IgD-negative memory B cell (primary cell): ENCODE measurements around the gene UNC45B. TPM values are rescaled to one million over a fixed set of nuclear protein-coding genes. Genes with fewer than 3 reads are reported as not detected.
"Not testable (repeated sequence)": the region's sequence is repeated elsewhere in the genome, so short reads cannot be mapped to it uniquely, and the experiment has no call there.

ENCODE experiments used
- H3K27ac Mint-ChIP-seq, 3 donors: one replicate each; pipeline ENCODE4 v1.8.0; 2020 to 2022; ENCODE audit warnings: mild to moderate bottlenecking in 3 of 3, mixed read lengths in 3 of 3, moderate library complexity in 1 of 3
- H3K27me3 Mint-ChIP-seq: one replicate; pipeline ENCODE4 v1.8.0; 2021; ENCODE audit warnings: mixed read lengths
- H3K36me3 Mint-ChIP-seq: one replicate; pipeline ENCODE4 v1.8.0; 2020; ENCODE audit warnings: mild to moderate bottlenecking, mixed read lengths
- H3K4me1 Mint-ChIP-seq, 3 donors: one replicate each; pipeline ENCODE4 v1.8.0; 2020 to 2022; ENCODE audit warnings: mixed read lengths in 3 of 3, mild to moderate bottlenecking in 1 of 3
- H3K4me3 Mint-ChIP-seq, 4 donors: one replicate each; pipeline ENCODE4 v1.8.0; 2020 to 2022; ENCODE audit warnings: mild to moderate bottlenecking in 4 of 4, mixed read lengths in 4 of 4, moderate library complexity in 3 of 4
- H3K9me3 Mint-ChIP-seq, 3 donors: one replicate each; pipeline ENCODE4 v1.8.0; 2020 to 2021; ENCODE audit warnings: mixed read lengths in 3 of 3, mild to moderate bottlenecking in 1 of 3
- polyA plus RNA-seq: library from polyadenylated mRNA; unstranded; fragments of 300-500 nt; fragmentation: Illumina TruSeq; gene quantifications from one replicate; pipeline ENCODE4 v1.2.3, GENCODE V29; 2021

UNC45B gene
- polyA plus RNA-seq, 1 donor from 2014 or later = not detected

DNA sequence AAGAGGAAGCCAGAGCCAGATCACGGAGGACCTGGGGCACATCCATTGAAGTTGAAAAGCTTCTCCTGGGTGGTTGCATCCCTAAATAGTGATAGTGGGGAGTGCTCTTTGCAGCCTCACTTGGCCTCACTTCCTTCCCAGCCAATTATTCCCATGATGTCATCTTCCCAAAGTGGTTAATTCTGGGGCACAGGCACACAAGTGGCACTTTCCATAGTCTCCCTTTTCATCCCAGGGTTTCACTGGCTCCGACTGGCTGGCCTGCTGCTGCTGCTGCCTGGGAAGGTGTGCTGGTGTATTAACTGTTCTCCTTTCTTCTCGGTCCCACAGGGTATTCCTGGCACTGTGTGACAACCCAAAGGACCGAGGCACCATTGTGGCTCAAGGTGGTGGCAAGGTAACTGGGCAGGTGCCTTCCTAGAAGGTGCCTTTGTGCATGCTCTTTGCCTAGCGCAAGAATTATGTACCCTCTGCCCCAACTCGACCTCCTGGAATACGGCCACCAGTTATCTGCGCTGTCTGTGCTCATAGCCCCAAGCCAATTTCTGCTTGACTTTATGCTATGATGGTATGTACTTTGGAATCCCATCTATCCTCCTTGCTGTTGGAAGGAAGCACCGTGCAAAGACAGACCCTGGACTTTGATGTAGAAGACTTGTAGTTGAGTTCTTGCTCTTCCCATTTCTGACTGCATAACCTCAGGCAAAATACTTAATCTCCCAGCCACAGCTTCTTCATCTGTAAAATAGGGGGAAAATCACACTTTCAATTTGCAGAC is 28.2 kb downstream of the UNC45B start:
- no peaks in the 10 kb centered on the region for H3K9me3 Mint-ChIP-seq
- H3K4me1 Mint-ChIP-seq = peaks cover 0 to 2% (median 0%) of the 10 kb centered on the region in 3 donors
- no peak overlapping the region for H3K4me3 Mint-ChIP-seq
- no peak overlapping the region for H3K27ac Mint-ChIP-seq
- H3K27me3 Mint-ChIP-seq = peaks cover 5% of the 10 kb centered on the region
- no peaks in the 10 kb centered on the region for H3K36me3 Mint-ChIP-seq

DNA sequence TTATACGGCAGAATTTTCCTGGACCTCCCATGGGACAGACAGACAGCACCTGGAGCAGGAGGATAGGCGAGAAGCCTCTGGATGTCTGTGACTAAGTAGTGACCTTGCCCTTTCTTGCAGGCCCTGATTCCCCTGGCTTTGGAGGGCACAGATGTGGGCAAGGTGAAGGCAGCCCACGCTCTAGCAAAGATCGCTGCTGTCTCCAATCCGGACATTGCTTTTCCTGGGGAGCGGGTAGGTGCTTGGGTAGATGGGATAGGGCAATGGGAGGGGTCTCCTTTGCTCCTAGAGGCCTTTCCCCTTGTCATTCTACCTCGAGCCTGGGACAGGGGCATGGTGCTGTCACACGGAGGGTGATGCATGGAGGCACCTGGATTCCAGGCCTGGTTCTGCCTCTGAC is 29.3 kb downstream of the UNC45B start:
- no peak overlapping the region for H3K27ac Mint-ChIP-seq
- H3K36me3 Mint-ChIP-seq = no peaks in the 10 kb centered on the region
- peaks cover 2% of the 10 kb centered on the region for H3K27me3 Mint-ChIP-seq
- H3K9me3 Mint-ChIP-seq = no peaks in the 10 kb centered on the region
- H3K4me3 Mint-ChIP-seq = no peak overlapping the region
- H3K4me1 Mint-ChIP-seq = no peaks in the 10 kb centered on the region

DNA sequence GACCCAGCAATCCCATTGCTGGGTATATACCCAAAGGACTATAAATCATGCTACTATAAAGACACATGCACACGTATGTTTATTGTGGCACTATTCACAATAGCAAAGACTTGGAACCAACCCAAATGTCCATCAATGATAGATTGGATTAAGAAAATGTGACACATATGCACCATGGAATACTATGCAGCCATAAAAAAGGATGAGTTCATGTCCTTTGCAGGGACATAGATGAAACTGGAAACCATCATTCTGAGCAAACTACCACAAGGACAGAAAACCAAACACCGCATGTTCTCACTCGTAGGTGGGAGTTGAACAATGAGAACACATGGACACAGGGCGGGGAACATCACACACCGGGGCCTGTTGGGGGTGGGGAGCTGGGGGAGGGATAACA is 31.8 kb downstream of the UNC45B start:
- not testable (repeated sequence) for H3K27ac Mint-ChIP-seq, H3K36me3 Mint-ChIP-seq, H3K4me3 Mint-ChIP-seq, H3K9me3 Mint-ChIP-seq, H3K4me1 Mint-ChIP-seq
- H3K27me3 Mint-ChIP-seq = peaks cover 12% of the 10 kb centered on the region

- Mint-ChIP-seq H3K4me1 (peaks cover 0 to 4% (median 2%) of the 10 kb centered on the region in 3 donors), H3K27ac (no peak overlapping the region), H3K4me3 (no peak overlapping the region), H3K36me3 (no peaks in the 10 kb centered on the region), H3K9me3 (peaks cover 0 to 2% (median 0%) of the 10 kb centered on the region in 3 donors), H3K27me3 (peaks cover 12% of the 10 kb centered on the region)
These were observed 35.7 kb downstream of the UNC45B start for GRCh38 chr17:35183332-35183731.

GRCh38 chr17:35184274-35184673 is 36.7 kb downstream of the UNC45B start:
- H3K4me1 Mint-ChIP-seq = peaks cover 0 to 4% (median 2%) of the 10 kb centered on the region in 3 donors
- peaks cover 12% of the 10 kb centered on the region for H3K27me3 Mint-ChIP-seq
- H3K4me3 Mint-ChIP-seq = no peak overlapping the region
- H3K36me3 Mint-ChIP-seq = no peaks in the 10 kb centered on the region
- no peak overlapping the region for H3K27ac Mint-ChIP-seq
- peaks cover 0 to 2% (median 0%) of the 10 kb centered on the region in 3 donors for H3K9me3 Mint-ChIP-seq

DNA sequence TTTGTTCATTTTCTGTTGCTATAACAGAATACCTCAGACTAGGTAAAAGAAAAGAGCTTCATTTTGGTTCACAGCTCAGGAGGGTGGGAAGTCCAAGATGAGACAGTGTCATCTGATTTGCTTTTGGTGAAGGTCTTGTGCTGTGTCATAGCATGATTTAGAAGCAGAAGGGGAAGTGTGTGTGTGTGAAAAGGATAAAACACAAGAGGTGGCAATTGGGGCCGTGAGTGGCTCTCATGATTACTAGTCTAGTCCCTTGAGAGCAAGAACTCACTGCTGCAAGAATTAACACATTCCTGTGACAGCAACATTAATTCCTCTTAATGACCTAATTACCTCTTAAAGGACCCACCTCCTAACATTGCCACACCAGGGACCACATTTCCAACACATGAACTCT is 38.2 kb downstream of the UNC45B start:
- no peak overlapping the region for H3K27ac Mint-ChIP-seq
- peaks cover 0 to 4% (median 2%) of the 10 kb centered on the region in 3 donors for H3K4me1 Mint-ChIP-seq
- H3K36me3 Mint-ChIP-seq = no peaks in the 10 kb centered on the region
- peaks cover 0 to 2% (median 0%) of the 10 kb centered on the region in 3 donors for H3K9me3 Mint-ChIP-seq
- H3K4me3 Mint-ChIP-seq = no peak overlapping the region
- peaks cover 15% of the 10 kb centered on the region for H3K27me3 Mint-ChIP-seq

DNA sequence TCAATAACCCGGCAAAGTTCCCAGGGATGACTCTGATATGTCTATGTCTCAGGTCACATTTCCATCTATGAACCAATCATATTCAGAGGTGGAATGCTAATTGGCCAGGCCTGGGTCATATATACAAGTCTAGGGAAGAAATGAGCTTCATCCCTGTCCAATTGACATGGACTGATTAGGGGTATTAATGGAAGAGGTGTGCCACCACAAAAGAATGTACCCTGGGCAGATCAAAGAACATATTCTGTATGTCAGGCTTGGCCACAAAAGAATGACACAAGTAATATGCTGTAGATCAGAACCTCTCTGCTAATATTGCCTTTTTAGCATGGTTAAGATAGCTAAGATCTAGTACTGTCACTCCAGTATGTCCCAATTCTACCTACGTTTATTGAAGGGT is 39.9 kb downstream of the UNC45B start:
- no peaks in the 10 kb centered on the region for H3K9me3 Mint-ChIP-seq
- no peak overlapping the region for H3K4me3 Mint-ChIP-seq
- H3K4me1 Mint-ChIP-seq = peaks cover 0 to 4% (median 2%) of the 10 kb centered on the region in 3 donors
- no peak overlapping the region for H3K27ac Mint-ChIP-seq
- H3K36me3 Mint-ChIP-seq = no peaks in the 10 kb centered on the region
- H3K27me3 Mint-ChIP-seq = peaks cover 15% of the 10 kb centered on the region

DNA sequence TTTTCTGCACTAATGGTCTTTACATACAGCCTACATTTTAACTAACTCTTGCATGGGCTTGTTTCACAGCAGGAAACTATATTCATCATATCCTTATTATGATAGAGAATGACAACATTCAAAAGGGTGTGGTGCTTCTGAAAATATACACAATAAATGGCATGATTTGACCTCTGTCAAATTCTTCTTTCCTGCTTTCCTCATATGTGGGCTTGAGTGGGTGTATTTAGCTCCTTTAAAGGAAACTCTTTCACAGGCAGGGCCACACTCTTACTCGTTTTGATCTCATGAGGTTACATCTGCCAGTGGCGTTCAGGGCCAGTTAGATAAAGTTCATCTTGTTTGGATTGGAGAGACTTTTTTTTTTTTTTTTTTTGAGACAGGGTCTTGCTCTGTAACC is 40.5 kb downstream of the UNC45B start:
- H3K27ac Mint-ChIP-seq = peak overlapping the region in 1 of 3 donors; percentile 20

DNA sequence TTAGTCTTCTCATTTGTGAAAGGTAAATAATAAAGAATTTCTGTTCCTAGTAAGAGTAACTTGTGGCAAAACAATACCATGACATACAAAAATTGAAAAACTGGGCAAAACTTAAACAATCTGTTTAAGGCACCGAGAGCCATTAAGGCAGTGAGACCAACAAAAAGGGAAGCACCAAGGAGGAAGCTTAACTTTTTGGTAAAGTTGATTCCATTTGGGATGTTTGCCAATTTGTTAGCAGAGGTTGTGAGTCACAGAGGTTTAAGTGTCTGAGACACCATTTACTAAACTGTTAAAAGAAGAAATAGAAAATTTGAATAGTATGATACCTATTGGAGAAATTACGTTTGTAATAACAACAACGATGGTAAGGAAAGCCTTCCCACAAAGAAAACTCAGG is 41.7 kb downstream of the UNC45B start:
- H3K4me3 Mint-ChIP-seq = no peak overlapping the region
- H3K27ac Mint-ChIP-seq = no peak overlapping the region
- H3K36me3 Mint-ChIP-seq = no peaks in the 10 kb centered on the region
- no peaks in the 10 kb centered on the region for H3K9me3 Mint-ChIP-seq
- peaks cover 8% of the 10 kb centered on the region for H3K27me3 Mint-ChIP-seq
- H3K4me1 Mint-ChIP-seq = peaks cover 0 to 4% (median 2%) of the 10 kb centered on the region in 3 donors

More for the DNA sequence above, 40.5 kb downstream of the UNC45B start:
- H3K9me3 Mint-ChIP-seq = no peaks in the 10 kb centered on the region
- H3K4me3 Mint-ChIP-seq = no peak overlapping the region
- peaks cover 0 to 4% (median 2%) of the 10 kb centered on the region in 3 donors for H3K4me1 Mint-ChIP-seq
- H3K36me3 Mint-ChIP-seq = no peaks in the 10 kb centered on the region
- H3K27me3 Mint-ChIP-seq = peaks cover 13% of the 10 kb centered on the region

GRCh38 chr17:35191001-35191695 is 43.5 kb downstream of the UNC45B start:
- H3K27me3 Mint-ChIP-seq = peaks cover 8% of the 10 kb centered on the region
- H3K36me3 Mint-ChIP-seq = peaks cover under 1% of the 10 kb centered on the region
- H3K4me3 Mint-ChIP-seq = no peak overlapping the region
- no peak overlapping the region for H3K27ac Mint-ChIP-seq
- no peaks in the 10 kb centered on the region for H3K4me1 Mint-ChIP-seq
- H3K9me3 Mint-ChIP-seq = no peaks in the 10 kb centered on the region

- peaks cover 4% of the 10 kb centered on the region for H3K36me3 Mint-ChIP-seq
- H3K27me3 Mint-ChIP-seq = peaks cover 8% of the 10 kb centered on the region
- H3K4me3 Mint-ChIP-seq = no peak overlapping the region
- no peaks in the 10 kb centered on the region for H3K9me3 Mint-ChIP-seq
- no peaks in the 10 kb centered on the region for H3K4me1 Mint-ChIP-seq
- no peak overlapping the region for H3K27ac Mint-ChIP-seq
These were observed 45.1 kb downstream of the UNC45B start for GRCh38 chr17:35192708-35193107.

GRCh38 chr17:35194001-35194400 is 46.4 kb downstream of the UNC45B start, which contains the start of gene SLC35G3:
Gene SLC35G3, minus strand, starts transcription at chr17:35194393. Its CDS starts 86 bp downstream, at chr17:35194307.
- H3K4me1 Mint-ChIP-seq, H3K9me3 Mint-ChIP-seq, H3K36me3 Mint-ChIP-seq, H3K27ac Mint-ChIP-seq, H3K27me3 Mint-ChIP-seq: not testable (repeated sequence)
- peak within 1 kb of the TSS in 1 of 4 donors; percentile 17 for H3K4me3 Mint-ChIP-seq

GRCh38 chr17:35195062-35195461 is 47.4 kb downstream of the UNC45B start:
- H3K36me3 Mint-ChIP-seq, H3K4me1 Mint-ChIP-seq, H3K4me3 Mint-ChIP-seq, H3K9me3 Mint-ChIP-seq, H3K27ac Mint-ChIP-seq: not testable (repeated sequence)
- H3K27me3 Mint-ChIP-seq = peaks cover 12% of the 10 kb centered on the region

DNA sequence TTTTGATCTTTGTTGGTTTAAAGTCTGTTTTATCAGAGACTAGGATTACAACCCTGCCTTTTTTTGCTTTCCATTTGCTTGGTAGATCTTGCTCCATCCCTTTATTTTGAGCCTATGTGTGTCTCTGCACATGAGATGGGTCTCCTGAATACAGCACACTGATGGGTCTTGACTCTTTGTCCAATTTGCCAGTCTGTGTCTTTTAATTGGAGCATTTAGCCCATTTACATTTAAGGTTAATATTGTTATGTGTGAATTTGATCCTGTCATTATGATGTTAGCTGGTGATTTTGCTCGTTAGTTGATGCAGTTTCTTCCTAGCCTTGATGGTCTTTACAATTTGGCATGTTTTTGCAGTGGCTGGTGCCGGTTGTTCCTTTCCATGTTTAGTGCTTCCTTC is 55.0 kb downstream of the UNC45B start:
- Mint-ChIP-seq H3K9me3 (peaks cover 2 to 10% (median 9%) of the 10 kb centered on the region in 3 donors), H3K27me3 (peaks cover 16% of the 10 kb centered on the region)
- H3K4me1 Mint-ChIP-seq, H3K27ac Mint-ChIP-seq, H3K36me3 Mint-ChIP-seq, H3K4me3 Mint-ChIP-seq: not testable (repeated sequence)

GRCh38 chr17:35210741-35211140 is 63.1 kb downstream of the UNC45B start:
- Mint-ChIP-seq H3K4me1 (peaks cover 0 to 2% (median 0%) of the 10 kb centered on the region in 3 donors), H3K27me3 (peaks cover 6% of the 10 kb centered on the region), H3K27ac (no peak overlapping the region), H3K9me3 (peaks cover 0 to 2% (median 0%) of the 10 kb centered on the region in 3 donors), H3K4me3 (no peak overlapping the region), H3K36me3 (no peaks in the 10 kb centered on the region)
